ENCODE data around the gene UNC79.

The UNC79 gene

GRCh38 chr14:93693914-93694313 is 263.2 kb downstream of the UNC79 start:
- H3K4me2 ChIP-seq (ENCODE audit: low read depth, low read length), result no peak overlapping the region
- no peaks in the 10 kb centered on the region for H4K20me1 ChIP-seq (ENCODE audit: insufficient read depth, low read length)
- H3K4me3 ChIP-seq (ENCODE audit: low read length), result no peak overlapping the region
- H3K27ac ChIP-seq (ENCODE audit: low read length), result no peak overlapping the region
- H3K9me2 ChIP-seq (replicated peaks; ENCODE audit: insufficient read depth, low read length), result no peaks in the 10 kb centered on the region
- no peaks in the 10 kb centered on the region for H3K4me1 ChIP-seq (ENCODE audit: low read length)
- no peak for DNase-seq
- no peak for TF ChIP-seq EZH2 (optimal IDR thresholded peaks at IDR 0.05; ENCODE audit: low read depth, low read length)
- no peak for TF ChIP-seq CTCF (IDR thresholded peaks at IDR 0.05; ENCODE audit: low read length)
- no peak for TF ChIP-seq EZH2phosphoT487 (IDR thresholded peaks at IDR 0.05; ENCODE audit: low read length)
- H3K9me3 ChIP-seq (replicated peaks; ENCODE audit: insufficient read depth, low read length), result no peaks in the 10 kb centered on the region
- no peak overlapping the region for H2AFZ ChIP-seq (ENCODE audit: low read length)
- H3F3A ChIP-seq (ENCODE audit: insufficient read depth, low read length), result no peaks in the 10 kb centered on the region
- no peaks in the 10 kb centered on the region for H3K79me2 ChIP-seq (ENCODE audit: low read length)
- no peaks in the 10 kb centered on the region for H3K36me3 ChIP-seq (replicated peaks; ENCODE audit: insufficient read depth, low read length)
- no peak overlapping the region for H3K9ac ChIP-seq (ENCODE audit: low read length)
- H3K27me3 ChIP-seq (replicated peaks; ENCODE audit: insufficient read depth, low read length), result no peaks in the 10 kb centered on the region

GRCh38 chr14:93700928-93701327 is 270.2 kb downstream of the UNC79 start:
- H3K9me3 ChIP-seq (replicated peaks; ENCODE audit: insufficient read depth, low read length), result no peaks in the 10 kb centered on the region
- no peak for DNase-seq
- TF ChIP-seq EZH2phosphoT487 (IDR thresholded peaks at IDR 0.05; ENCODE audit: low read length) (no peak), CTCF (IDR thresholded peaks at IDR 0.05; ENCODE audit: low read length) (no peak), EZH2 (optimal IDR thresholded peaks at IDR 0.05; ENCODE audit: low read depth, low read length) (no peak)
- H3K36me3 ChIP-seq (replicated peaks; ENCODE audit: insufficient read depth, low read length), result no peaks in the 10 kb centered on the region
- no peak overlapping the region for H2AFZ ChIP-seq (ENCODE audit: low read length)
- no peaks in the 10 kb centered on the region for H3F3A ChIP-seq (ENCODE audit: insufficient read depth, low read length)
- no peak overlapping the region for H3K9ac ChIP-seq (ENCODE audit: low read length)
- H4K20me1 ChIP-seq (ENCODE audit: insufficient read depth, low read length), result no peaks in the 10 kb centered on the region
- H3K4me3 ChIP-seq (ENCODE audit: low read length), result no peak overlapping the region
- H3K27ac ChIP-seq (ENCODE audit: low read length), result no peak overlapping the region
- no peaks in the 10 kb centered on the region for H3K9me2 ChIP-seq (replicated peaks; ENCODE audit: insufficient read depth, low read length)
- H3K4me1 ChIP-seq (ENCODE audit: low read length), result no peaks in the 10 kb centered on the region
- H3K4me2 ChIP-seq (ENCODE audit: low read depth, low read length), result no peak overlapping the region
- no peaks in the 10 kb centered on the region for H3K27me3 ChIP-seq (replicated peaks; ENCODE audit: insufficient read depth, low read length)
- no peaks in the 10 kb centered on the region for H3K79me2 ChIP-seq (ENCODE audit: low read length)

GRCh38 chr14:93701562-93701961 is 270.8 kb downstream of the UNC79 start:
- TF ChIP-seq CTCF (IDR thresholded peaks at IDR 0.05; ENCODE audit: low read length), result no peak
- no peak for TF ChIP-seq EZH2phosphoT487 (IDR thresholded peaks at IDR 0.05; ENCODE audit: low read length)
- no peak for TF ChIP-seq EZH2 (optimal IDR thresholded peaks at IDR 0.05; ENCODE audit: low read depth, low read length)
- no peaks in the 10 kb centered on the region for H3K4me1 ChIP-seq (ENCODE audit: low read length)
- H3K4me3 ChIP-seq (ENCODE audit: low read length), result no peak overlapping the region
- H3K27me3 ChIP-seq (replicated peaks; ENCODE audit: insufficient read depth, low read length), result no peaks in the 10 kb centered on the region
- H4K20me1 ChIP-seq (ENCODE audit: insufficient read depth, low read length), result no peaks in the 10 kb centered on the region
- no peaks in the 10 kb centered on the region for H3F3A ChIP-seq (ENCODE audit: insufficient read depth, low read length)
- H3K36me3 ChIP-seq (replicated peaks; ENCODE audit: insufficient read depth, low read length), result no peaks in the 10 kb centered on the region
- H3K27ac ChIP-seq (ENCODE audit: low read length), result no peak overlapping the region
- no peaks in the 10 kb centered on the region for H3K9me2 ChIP-seq (replicated peaks; ENCODE audit: insufficient read depth, low read length)
- H3K79me2 ChIP-seq (ENCODE audit: low read length), result no peaks in the 10 kb centered on the region
- H3K9me3 ChIP-seq (replicated peaks; ENCODE audit: insufficient read depth, low read length), result no peaks in the 10 kb centered on the region
- no peak overlapping the region for H3K9ac ChIP-seq (ENCODE audit: low read length)
- no peak for DNase-seq
- H3K4me2 ChIP-seq (ENCODE audit: low read depth, low read length), result no peak overlapping the region
- no peak overlapping the region for H2AFZ ChIP-seq (ENCODE audit: low read length)
